Hematopoietic multipotent progenitor cell treated with erythropoietin and hydrocortisone succinate and interleukin-3 and kit ligand, for 6 days (in vitro differentiated cells): ENCODE data around the gene EPB41L1.
A peak's percentile ranks its signal among the peaks of the same experiment; 100 is the strongest.

Experiments used
- DNase-seq: peaks from one replicate; pipeline ENCODE4 v3.0.0-alpha.2; 2015

The EPB41L1 gene

DNA sequence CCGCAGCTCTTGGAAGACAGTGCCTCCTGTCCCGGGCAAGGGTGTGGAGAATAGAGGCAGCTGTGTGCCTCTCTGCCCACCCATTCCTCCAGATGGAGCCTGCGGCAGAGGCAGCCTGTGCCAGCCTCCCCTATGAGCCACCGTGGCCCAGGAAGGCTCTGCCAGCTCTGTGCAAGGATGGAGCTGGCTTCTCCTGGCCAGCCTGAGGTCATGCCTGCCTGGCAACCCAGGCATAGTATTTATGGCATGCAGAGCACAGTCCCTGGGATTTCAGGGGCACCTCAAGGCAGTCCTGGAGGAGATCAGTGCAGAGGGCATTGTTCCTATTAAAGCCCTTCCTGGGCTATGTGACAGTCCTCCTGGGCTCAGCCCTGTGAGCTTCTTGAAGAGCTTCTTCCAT, 1.5 kb downstream of the EPB41L1 start:
- no peak for DNase-seq

DNA sequence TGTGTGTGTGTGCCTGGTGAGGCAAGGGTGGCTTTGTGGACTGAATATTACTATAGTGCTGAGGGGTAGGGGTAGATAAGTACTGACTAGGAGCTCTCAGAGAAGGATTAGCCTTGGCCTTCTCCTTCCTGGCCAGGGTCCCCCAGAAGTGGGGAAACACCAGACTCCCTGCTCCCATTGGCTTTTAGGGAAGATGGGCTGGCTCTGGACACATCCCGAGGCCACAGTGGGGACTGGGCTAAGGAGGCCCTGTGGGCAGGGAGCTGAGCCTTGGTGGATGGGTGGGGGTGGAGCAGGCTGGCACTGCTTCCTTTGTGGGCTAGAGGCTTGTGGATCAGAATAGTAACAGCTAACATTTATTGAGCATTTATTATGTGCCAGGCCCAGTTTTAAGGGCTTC, 3.1 kb downstream of the EPB41L1 start:
- DNase-seq, result no peak

DNA sequence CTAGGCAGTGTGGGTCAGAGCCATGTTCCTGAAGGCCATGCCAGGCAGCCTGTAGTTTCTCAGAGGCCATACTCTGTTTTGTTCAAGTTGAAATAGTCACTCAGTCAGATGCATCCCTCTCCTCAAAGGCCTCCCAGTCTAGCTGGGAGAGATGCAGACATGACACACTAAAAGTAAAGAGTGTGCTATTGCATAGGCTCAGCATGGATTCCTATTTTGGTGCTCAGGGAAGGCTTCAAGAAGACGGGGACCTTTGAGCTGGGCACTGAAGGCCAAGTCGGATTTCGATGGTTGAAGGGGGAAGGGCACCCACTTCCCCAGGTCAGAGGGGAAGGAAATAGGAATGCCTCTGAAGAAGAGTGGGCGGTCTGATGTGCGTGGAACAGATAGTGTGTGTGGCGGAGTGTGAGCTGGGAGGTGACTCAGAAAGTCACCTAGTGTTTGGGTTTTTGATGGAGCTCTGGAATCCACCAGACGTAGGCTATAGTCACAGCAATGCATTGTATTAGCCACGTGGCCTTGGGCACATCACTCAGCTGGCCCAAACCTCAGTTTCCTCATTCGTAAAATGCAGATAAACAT, 3.7 kb downstream of the EPB41L1 start:
- DNase-seq, result no peak

DNA sequence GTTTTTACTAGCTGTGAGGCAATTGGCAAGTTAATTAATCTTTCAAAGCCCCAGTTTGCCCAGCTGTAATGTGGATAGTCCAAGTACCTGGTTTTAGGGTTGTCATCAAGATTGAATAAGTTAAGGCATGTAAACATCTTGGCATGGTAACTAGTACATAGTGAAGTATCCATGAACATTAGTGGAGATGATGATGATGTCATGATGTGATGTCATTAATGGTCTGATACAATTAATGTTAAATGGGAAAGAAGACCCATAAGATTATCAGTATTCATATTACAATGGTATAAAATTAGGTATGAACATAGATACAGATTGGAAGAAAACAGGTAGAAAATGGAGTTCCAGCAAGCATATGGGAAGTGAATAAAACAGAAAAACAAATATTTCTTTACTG, 5.3 kb downstream of the EPB41L1 start:
- no peak for DNase-seq

DNA sequence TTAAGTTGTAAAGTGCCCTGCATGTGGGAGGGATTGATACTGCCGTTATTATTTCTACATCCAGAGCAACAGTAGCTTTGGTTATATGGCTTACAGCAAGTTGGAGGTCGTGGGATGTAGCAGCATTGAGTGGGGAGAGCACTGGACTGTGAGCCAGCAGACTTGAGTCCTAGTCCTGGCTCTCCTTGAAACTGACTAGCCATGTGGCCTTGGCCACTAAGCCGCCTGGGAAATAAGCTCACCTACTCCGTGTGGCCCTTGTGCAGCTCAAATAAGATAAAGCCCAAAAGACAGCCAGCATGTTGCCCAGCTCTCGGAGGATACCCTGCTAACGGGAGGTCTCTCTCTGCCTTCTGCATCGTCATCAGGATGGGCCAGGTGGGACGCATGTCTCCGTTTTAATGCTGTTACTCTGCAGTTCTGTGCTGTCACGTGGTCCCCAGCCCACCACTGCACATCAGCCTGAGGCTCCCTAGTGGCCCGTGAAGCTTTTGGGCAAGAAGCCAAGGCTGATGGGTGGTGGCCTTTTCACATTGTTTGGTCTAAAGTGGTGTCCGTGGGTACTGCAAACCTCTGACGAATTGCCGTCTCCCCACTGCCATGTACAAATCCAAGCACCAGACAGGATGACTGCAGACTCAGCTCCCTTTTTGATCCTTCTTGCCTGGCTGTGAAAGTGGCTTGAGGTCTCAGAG, 7.9 kb downstream of the EPB41L1 start:
- peak; percentile 42 for DNase-seq

DNA sequence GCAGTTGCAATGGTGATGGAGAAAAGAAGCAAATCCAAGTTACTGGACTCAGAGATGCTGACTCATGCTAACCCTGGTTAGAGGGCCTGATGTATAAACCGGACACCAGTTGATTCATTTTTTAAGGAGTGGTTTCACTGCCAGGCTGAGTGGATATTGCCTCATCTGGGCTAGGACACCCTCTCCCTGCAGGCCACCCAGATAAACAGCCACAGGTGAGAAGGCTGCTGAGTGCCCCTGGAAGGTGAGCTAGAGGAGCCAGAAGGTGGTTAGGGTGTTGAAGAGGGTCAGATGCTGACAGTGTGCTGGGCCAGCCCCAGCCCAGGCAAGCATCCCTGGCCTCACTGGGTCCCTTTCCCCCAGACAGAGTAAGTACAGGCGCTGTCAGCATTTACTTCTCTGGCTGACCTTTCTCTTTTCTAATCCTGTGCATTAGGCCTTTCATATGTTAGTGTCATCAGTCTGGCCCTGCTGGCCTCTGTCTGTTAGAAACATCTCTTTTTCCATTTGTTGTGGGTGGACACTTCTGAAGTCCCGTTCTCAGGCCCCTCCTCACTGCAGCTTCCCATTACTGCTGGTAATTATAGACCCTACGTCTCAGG, 13.5 kb downstream of the EPB41L1 start:
- no peak for DNase-seq

DNA sequence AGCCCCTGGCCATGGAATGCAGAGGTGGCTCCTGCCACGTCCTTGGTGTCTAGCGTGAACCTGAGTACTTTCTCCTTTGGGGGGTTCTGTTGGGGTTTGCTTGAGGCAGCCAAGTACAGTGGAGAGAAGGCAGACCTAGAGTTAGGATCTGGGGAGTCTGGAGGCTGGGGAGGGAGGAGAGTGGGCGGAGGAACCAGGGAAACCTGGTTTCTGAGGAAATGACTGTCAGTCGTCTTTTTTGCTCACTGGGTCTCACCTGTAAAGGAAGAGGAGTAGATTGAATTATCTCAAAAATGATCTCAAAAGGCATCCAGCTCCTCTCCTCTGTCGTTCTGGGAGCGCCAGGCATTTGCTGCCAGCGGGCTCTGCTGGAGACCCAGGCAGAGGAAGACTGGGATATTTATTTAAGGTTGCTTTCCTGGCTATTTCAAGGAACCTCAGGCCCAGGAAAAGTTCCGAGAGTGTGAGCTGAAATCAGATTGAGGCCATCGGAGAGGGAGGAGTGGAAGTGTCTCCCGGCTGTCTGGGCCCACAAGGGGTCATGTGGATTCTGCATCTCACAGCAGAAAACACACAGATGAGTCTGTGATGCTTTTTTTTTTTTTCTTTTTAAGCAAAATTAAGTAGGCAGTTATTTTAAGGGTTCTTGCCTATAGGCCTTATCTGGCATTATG, 16.1 kb downstream of the EPB41L1 start:
- no peak for DNase-seq

DNA sequence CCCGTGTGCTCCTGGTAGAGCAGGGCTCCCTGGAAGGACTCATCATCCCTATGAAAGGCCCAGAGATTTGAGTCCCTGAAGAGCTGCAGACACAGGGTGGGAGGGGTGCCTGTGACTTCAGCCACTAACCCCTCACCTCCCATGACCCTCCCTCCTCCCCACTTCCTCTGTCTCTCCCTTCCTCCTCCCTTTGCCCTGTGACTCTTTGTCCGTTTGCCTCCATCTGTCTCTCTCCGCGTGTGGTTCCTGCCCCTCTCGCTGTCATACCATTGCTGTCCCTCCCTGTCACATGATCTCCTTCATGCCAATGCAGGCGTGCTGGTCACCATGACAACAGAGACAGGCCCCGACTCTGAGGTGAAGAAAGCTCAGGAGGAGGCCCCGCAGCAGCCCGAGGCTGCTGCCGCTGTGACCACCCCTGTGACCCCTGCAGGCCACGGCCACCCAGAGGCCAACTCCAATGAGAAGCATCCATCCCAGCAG, 19.0 kb downstream of the EPB41L1 start:
- DNase-seq, result peak; percentile 65

DNA sequence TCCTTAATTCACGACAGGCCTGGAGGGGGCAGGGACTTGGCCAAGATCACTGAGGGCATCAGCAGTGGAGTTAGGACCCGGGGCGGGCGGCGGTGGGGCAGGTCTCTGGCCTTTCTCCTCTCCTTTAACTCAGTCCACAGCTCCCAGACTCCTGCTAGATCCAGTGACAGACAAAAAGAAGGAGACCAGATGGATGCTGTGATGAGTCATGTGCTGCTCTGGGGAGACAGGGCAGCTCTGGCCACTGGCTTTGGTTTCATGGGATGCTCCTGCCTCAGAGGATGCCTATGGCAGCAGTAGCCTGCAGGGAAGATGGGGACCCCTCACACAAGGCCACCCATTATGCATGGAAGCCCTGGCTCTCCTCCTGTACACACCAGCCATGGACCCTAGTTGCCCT, 20.5 kb downstream of the EPB41L1 start:
- no peak for DNase-seq

DNA sequence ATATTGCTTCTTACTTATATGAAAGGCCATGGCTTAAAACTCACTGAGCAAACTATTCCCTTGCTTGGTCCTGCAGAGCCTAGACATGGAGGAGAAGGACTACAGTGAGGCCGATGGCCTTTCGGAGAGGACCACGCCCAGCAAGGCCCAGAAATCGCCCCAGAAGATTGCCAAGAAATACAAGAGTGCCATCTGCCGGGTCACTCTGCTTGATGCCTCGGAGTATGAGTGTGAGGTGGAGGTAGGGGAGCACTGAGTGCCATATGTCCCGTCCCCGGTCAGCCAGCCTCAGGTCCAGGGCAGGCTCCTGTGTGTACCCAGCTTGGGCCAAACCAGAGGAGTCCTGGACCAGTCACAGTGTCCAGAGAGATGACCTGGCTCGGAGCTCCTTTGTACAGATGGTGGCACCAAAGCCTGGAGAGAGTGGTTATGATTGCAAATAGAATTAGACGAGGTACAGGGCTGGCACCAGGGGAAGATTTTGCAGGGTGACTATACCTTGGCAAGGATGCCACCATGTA, 21.0 kb downstream of the EPB41L1 start:
- no peak for DNase-seq

DNA sequence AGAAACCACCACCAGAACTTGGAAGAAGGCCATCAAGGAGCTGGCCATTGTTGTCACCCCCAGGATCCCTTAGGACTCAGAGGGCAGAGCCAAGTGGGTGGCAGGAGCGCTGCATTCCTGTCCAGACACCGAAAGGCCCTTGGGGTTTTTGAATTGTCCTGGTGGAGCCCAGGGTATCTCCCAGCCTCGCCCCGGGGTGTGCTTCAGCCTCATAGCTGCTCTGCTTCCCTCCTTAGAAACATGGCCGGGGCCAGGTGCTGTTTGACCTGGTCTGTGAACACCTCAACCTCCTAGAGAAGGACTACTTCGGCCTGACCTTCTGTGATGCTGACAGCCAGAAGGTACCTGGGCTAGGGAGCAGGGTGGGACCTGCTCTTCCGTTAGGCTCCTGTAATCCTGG, 23.2 kb downstream of the EPB41L1 start:
- no peak for DNase-seq

DNA sequence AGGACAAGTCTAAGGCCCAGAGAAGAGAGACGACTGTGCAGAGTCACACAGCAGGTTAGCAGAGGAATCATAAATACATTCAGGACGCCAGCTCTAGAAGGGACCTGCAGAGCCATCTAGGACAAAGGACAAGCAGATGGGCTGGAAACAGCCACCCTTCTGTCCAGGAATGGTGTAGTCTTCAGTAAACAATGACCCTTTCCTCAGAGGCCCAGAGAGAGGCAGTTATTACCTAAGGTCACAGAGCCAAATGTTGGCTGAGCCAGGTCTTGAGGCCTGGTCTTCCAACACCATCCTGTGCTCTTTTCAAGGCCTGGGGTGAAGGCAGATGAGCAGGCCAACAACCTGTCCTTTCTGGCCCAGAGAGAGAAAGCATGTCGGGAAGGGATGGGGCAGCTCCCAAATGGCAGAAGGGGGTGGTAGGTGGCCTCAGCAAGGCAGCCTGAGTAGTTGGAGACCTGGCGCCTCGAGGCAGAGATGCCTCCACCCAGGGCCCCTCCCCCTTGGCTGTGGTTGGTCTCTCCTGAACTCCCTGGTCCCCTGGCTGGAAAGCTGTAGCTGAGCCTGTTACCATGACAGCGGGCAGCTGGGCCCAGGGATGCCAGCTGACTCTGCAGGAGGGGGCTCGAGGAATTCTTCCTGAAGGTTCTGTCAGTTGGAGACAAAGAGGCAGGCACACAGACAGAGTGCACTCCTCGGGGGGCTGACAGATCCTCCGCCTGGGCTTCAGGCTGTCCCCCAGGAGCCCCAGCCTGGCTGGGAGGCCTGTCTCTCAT, 24.8 kb downstream of the EPB41L1 start:
- DNase-seq, result no peak

DNA sequence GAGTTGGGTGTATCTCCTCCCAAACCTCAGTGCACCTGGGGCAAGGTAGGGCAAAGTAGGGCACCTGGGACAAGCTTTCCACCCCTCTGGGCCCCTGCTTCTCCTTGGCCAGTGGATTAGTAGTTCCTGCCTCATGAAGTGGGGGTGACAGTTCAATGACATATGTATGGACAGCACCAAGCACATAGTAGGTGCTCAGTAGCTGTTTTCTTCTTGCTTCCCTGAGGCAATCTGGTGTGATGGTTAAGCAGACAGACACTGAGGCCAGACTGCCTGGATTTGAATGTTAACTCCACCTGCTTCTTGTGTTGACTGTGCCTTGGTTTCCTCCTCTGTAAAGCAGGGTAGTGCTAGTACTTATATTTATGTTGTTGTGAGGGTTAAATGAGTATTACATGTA, 25.8 kb downstream of the EPB41L1 start:
- no peak for DNase-seq

DNA sequence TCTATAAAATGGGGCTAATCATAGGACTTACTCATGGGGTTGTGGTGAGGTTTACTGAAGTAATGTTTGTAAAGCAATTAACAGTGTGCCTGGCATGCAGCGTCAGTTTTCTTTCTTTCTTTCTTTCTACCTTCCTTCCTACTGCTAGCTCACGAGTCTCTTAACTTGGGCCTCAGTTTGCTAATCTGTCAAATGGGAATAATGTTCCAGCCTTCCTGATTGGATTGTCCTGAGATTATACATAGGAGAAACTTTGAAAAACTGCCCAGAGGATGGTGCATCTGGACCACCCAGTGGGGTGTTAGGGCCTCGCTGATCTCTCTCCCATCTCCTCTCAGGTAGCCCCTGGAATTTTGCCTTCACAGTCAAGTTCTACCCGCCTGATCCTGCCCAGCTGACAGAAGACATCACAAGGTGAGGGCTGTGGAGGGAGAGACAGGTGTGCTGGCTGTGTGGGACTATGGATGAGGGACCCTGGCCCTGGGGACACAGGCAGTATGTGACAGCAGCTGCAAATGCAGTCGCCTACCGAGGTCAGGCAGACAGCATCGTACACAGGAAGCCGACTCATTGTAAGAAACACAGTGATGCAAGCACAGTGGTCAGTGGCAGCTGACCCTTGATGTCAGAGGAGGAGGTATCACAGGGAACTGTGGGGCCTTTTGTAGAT, 27.5 kb downstream of the EPB41L1 start:
- DNase-seq, result peak; percentile 48

DNA sequence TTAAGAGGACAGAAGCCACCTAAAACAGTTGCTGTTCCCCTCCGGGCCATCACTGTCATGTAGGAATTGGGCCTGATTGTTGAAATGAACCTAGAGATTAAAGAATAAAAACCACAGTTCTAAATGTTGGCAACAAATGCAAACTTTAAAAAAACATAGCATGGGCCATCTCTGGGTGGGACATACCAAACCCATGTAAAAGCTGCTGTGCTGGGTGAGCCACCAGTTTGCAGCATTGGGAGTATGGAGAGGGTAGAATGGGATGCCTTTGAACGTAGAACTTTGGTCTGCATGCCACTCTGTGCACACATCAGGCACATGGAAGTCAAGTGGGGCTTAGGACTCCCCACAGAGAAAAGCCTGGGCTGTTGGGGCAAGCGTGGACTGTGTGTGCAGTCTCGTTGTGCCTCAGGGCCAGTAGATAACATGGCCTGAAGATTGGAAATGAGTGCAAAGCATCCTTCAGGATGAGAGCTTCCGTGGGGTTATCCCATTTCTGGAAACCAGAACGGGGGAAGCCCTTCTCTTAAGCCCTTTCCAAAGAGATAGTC, 28.1 kb downstream of the EPB41L1 start:
- DNase-seq, result no peak

DNA sequence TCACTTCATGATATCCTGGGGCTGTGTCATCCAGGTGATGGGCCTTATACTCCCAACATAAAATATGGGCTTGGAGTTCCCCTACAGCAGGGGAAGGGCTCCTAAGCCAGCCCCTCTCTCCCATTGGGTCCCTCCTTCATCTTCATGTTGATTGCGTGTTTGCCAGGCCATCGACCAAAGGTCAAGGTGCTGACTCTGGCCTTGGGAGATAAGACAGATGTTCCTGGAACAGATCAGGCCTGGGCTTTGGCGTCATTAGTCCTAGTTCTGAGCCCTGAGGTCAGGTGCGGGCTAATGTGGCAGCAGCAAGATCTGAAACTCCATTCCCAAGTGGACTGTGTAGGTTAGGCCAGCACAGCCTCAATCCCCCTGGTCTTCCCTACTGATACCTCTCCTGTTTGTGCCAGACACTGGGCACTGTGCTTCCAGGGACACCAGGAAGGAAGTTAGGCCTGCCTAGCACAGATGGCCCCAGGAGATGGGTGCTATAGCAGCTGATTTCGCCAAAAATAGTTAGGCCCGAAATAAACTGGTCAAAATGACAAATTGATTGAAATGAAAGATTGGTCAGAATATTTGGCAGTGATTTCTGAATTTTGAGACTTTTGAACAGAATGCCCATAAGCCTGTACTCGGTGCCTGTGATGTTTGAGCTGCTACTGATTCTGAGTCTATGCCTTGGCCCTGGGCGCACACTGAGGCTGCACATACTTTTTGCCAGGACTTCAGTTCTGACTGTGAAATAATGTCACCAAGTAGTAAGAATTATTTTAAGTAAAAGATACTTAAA, 28.8 kb downstream of the EPB41L1 start:
- DNase-seq, result no peak

DNA sequence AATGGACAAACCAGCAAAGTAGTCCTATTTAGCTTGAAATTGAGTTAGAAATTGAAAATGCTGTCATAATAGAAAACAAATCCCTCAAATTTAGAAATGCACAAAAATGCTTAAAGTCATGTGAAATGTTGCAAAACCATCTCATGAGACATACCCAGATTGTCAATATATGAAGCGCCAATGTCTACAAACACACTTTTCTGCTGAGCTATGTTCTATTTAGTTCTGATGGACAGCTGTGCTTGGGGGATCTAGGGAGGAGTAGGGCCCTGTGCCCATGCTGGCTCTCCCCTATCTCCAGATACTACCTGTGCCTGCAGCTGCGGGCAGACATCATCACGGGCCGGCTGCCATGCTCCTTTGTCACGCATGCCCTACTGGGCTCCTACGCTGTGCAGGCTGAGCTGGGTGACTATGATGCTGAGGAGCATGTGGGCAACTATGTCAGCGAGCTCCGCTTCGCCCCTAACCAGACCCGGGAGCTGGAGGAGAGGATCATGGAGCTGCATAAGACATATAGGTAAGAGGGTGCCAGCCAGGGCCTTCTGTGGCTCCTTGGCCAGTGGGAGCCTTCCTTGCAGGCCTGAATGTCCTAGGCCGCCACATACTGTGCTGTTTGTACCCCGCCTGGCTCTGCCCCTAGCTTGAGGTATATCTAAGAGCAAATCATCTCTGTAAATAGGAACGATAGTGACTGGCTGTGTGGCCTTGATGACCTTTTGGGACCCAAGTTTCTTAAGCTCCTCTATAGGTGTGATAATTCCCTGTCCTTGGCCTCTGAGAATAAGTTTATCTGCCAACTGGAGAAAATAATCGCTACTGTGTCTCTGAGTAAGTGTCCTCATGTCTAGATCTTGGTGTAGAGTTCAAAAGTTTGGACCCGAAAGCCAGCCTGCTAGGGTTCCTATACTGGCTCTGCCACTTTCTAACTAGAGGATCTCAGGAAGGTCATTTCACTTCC, 30.6 kb downstream of the EPB41L1 start:
- DNase-seq, result no peak

DNA sequence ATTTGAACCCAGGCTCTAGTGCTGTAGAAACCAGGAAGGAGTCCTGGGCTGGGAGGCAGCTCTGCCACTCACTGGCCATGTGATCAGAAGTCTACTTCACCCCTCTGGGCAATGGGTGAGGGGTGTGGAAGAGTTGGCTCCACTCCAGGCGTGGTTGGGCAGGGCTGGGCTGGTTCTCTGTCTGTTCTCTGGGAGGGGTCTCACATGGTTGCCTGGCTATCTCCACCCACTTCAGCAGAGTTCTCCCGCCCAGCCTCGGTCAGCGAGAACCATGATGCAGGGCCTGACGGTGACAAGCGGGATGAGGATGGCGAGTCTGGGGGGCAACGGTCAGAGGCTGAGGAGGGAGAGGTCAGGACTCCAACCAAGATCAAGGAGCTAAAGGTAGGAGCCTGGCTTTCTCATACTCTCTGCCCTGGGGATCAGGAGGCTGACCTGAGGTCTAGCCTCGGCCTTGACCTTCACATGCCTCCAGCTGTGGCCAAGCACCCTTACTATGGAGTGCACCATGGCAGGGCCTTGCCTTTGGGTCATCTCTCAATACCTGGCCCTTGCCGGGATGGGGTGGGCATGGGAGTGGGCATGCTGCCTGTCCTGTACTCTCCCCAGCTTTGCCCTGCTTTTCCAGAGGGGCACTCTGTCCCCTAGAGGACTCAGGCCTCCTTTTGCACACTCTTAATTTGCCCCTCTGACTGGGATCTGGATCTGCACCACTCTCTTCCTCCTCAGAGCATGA, 39.6 kb downstream of the EPB41L1 start:
- DNase-seq, result no peak

DNA sequence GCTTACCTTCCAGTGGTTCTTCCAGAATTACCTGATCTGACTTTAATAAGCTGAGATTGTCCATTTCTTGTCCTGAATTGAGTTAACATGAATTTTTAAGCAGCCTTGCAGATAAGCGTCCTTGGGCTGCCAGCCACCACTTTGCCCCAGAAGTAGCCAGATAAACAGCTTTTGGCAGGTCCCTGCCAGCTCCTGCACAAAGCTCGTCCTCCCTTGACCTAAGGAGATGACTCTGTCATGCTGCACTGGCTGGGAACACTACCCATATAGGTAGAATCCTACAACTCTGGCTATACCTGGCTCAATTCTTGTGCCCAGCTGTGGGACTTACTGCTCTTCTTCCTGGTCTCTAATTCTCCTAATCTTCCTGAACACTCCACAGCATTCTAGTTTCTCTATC, 42.1 kb downstream of the EPB41L1 start:
- DNase-seq, result no peak
